MCF 10A (cell line): ENCODE data around the gene RANBP9. TPM values are rescaled to one million over a fixed set of nuclear protein-coding genes. Genes with fewer than 3 reads are reported as not detected.

ENCODE experiments used
- BruUV-seq: library from RNA; stranded (reverse); fragments of 400-500 nt; replicated peaks from 2 replicates; lab custom pipeline; 2021; lab: Mats Ljungman, UMichigan
- CTCF ChIA-PET: fragments of 300-600 bp; sonication (Branson Sonifier 250); formaldehyde crosslinking; extraction: SDS; loops from one replicate; lab custom pipeline; 2021; ENCODE audit warnings: antibody characterized with exemption, inconsistent platforms; lab: Yijun Ruan, JAX
- POLR2A ChIA-PET: fragments of 300-600, 350-650 bp; sonication (Branson Sonifier 250); formaldehyde crosslinking; extraction: SDS; loops from one replicate; lab custom pipeline; 2020; ENCODE audit warnings: antibody characterized with exemption, inconsistent platforms; lab: Yijun Ruan, JAX
- DNase-seq: peaks from one replicate; pipeline ENCODE4 v3.0.0-alpha.2; 2018; ENCODE audit not compliant: unreplicated experiment
- H3K27ac Mint-ChIP-seq: one replicate; pipeline ENCODE4 v1.8.0; 2022; ENCODE audit warnings: mild to moderate bottlenecking, low read depth, mixed read lengths; ENCODE audit not compliant: unreplicated experiment
- H3K27me3 Mint-ChIP-seq: one replicate; pipeline ENCODE4 v1.8.0; 2022; ENCODE audit warnings: mixed read lengths; ENCODE audit not compliant: insufficient read depth, unreplicated experiment
- H3K36me3 Mint-ChIP-seq: one replicate; pipeline ENCODE4 v1.8.0; 2022; ENCODE audit warnings: mild to moderate bottlenecking, moderate library complexity, mixed read lengths; ENCODE audit not compliant: insufficient read depth, unreplicated experiment
- H3K4me1 Mint-ChIP-seq: one replicate; pipeline ENCODE4 v1.8.0; 2022; ENCODE audit warnings: mixed read lengths; ENCODE audit not compliant: insufficient read depth, unreplicated experiment
- H3K4me3 Mint-ChIP-seq: one replicate; pipeline ENCODE4 v1.8.0; 2022; ENCODE audit warnings: mild to moderate bottlenecking, moderate library complexity, mixed read lengths; ENCODE audit not compliant: unreplicated experiment
- H3K9me3 Mint-ChIP-seq: one replicate; pipeline ENCODE4 v1.8.0; 2022; ENCODE audit warnings: mixed read lengths; ENCODE audit not compliant: unreplicated experiment
- intact Hi-C: fragments of 100-400 bp; cut with micrococcal nuclease; formaldehyde crosslinking; loops from 2 replicates; pipeline ENCODE4 v1.14.1; 2022
- total RNA-seq: library from RNA; stranded (reverse); gene quantifications from 2 replicates; pipeline ENCODE4 v1.2.3, GENCODE V29; 2022
- TF ChIP-seq, protein P1 (sequence below): fragments of 200-600 bp; IDR thresholded peaks from one replicate; pipeline ENCODE4 v1.8.0; 2022; ENCODE audit warnings: antibody characterized with exemption, mild to moderate bottlenecking; ENCODE audit not compliant: unreplicated experiment

The RANBP9 gene
- total RNA-seq, 1 experiment from 2014 or later = 48.0 TPM

DNA sequence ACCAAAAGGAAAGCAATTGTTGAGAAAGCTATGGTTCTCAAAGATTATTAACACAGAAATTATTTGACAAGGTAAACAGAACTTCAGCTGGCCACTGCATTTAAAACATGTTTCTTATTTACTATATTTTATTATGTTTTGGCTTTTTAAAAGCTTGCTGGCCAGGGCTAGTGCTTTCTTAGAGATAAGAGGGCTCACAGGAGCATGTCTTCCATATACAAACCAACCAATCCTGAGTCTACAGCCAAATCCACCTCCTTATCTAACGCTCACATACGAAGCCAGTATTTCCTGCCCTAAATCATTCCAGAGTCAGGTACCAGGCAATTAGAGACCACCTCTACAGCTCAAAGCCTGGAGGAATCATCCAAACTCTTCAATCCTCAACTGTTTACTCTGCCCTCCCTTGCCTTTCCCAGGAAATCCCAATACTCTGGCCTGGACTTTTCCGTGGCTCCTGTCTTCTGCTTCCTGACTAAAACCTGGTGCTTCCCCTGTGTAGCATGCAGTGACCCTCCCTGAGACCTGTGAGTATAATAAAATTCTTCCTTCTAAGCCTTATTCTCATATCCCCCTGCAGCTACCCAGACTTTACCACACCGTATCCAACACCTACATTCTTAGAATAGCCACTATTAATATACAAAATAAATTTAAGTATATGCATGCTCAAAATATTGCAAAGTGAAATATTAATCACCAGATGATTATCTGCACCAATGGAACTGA lies 33.2 kb downstream of the RANBP9 start:
- H3K4me1 Mint-ChIP-seq = peaks cover 6% of the 10 kb centered on the region
- BruUV-seq = no TSS peak
- peaks cover 29% of the 10 kb centered on the region for H3K36me3 Mint-ChIP-seq
- no peak for DNase-seq
- intact Hi-C loops = no loop called here
- H3K9me3 Mint-ChIP-seq = peaks cover 7% of the 10 kb centered on the region
- no peak overlapping the region for H3K27ac Mint-ChIP-seq
- no peaks in the 10 kb centered on the region for H3K27me3 Mint-ChIP-seq
- TF ChIP-seq, protein P1, sequence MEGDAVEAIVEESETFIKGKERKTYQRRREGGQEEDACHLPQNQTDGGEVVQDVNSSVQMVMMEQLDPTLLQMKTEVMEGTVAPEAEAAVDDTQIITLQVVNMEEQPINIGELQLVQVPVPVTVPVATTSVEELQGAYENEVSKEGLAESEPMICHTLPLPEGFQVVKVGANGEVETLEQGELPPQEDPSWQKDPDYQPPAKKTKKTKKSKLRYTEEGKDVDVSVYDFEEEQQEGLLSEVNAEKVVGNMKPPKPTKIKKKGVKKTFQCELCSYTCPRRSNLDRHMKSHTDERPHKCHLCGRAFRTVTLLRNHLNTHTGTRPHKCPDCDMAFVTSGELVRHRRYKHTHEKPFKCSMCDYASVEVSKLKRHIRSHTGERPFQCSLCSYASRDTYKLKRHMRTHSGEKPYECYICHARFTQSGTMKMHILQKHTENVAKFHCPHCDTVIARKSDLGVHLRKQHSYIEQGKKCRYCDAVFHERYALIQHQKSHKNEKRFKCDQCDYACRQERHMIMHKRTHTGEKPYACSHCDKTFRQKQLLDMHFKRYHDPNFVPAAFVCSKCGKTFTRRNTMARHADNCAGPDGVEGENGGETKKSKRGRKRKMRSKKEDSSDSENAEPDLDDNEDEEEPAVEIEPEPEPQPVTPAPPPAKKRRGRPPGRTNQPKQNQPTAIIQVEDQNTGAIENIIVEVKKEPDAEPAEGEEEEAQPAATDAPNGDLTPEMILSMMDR = no peak
- POLR2A ChIA-PET = interaction anchor here (0.6 to 1.4 kb wide), 4 partner anchors 12 to 28 kb away, joined by 3 to 4 read pairs (median 4); no protein-coding TSS in a partner anchor
- no peak overlapping the region for H3K4me3 Mint-ChIP-seq
- CTCF ChIA-PET = interaction anchor here (0.8 kb wide), 1 partner anchor 27 kb away, joined by 4 read pairs; no protein-coding TSS in a partner anchor

- intact Hi-C loops = no loop called here
- DNase-seq = no peak
- Mint-ChIP-seq H3K9me3 (peaks cover 7% of the 10 kb centered on the region), H3K4me3 (no peak overlapping the region), H3K4me1 (peaks cover 6% of the 10 kb centered on the region), H3K36me3 (peaks cover 29% of the 10 kb centered on the region), H3K27me3 (no peaks in the 10 kb centered on the region), H3K27ac (no peak overlapping the region)
- POLR2A ChIA-PET = interaction anchor here (0.8 to 1.4 kb wide), 3 partner anchors 13 to 19 kb away, joined by 3 to 4 read pairs (median 4); no protein-coding TSS in a partner anchor
- CTCF ChIA-PET = interaction anchor here (0.8 kb wide), 1 partner anchor 26 kb away, joined by 4 read pairs; no protein-coding TSS in a partner anchor
- BruUV-seq = no TSS peak
- TF ChIP-seq, protein P1 = no peak
Measured at GRCh38 chr6:13677878-13678254, 33.8 kb downstream of the RANBP9 start.

GRCh38 chr6:13676551-13677156 lies 35.0 kb downstream of the RANBP9 start:
- CTCF ChIA-PET = interaction anchor here (0.9 kb wide), 1 partner anchor 135 kb away, joined by 3 read pairs; no protein-coding TSS in a partner anchor
- POLR2A ChIA-PET = interaction anchor here (0.6 to 0.7 kb wide), 3 partner anchors 12 to 50 kb away, joined by 3 read pairs; no protein-coding TSS in a partner anchor
- H3K4me3 Mint-ChIP-seq = no peak overlapping the region
- H3K9me3 Mint-ChIP-seq = peaks cover 7% of the 10 kb centered on the region
- DNase-seq = no peak
- peaks cover 6% of the 10 kb centered on the region for H3K4me1 Mint-ChIP-seq
- H3K27ac Mint-ChIP-seq = no peak overlapping the region
- no TSS peak for BruUV-seq
- no peaks in the 10 kb centered on the region for H3K27me3 Mint-ChIP-seq
- TF ChIP-seq, protein P1 = no peak
- intact Hi-C loops = no loop called here
- H3K36me3 Mint-ChIP-seq = peaks cover 26% of the 10 kb centered on the region

DNA sequence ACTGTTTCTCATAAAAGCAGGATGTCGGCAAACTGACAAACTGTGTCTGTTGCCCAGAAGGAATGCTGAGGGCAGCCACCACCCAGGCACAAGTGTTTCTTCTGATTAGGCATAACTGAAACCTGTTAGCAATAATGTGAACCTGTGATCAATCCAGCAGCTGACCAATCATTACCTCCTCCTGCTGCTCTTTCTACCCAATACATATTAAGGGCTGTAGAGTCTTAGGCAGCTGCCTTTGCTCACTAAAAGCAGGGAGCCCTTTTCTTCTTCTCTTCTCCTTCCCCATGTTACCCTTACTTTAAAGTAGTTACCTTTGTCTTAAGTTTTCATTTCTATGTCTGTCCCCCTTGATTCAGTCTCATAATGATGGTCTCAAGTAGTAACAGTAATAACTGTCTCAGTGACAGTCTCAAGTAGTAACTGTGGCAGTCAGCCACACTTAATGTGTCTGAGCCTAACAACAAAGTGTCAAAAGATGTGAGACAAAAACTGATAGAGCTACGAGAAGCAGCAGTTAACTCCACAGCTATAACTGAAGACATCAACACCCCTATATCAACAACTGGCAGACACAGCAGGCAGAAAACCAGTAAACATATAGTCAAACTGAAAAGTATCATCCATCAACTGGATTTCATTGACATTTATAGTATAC lies 37.0 kb downstream of the RANBP9 start:
- H3K4me1 Mint-ChIP-seq = peaks cover 6% of the 10 kb centered on the region
- peak overlapping the region; percentile 2 for H3K27ac Mint-ChIP-seq
- ChIA-PET CTCF (no interaction called here), POLR2A (interaction anchor here (0.8 to 1.2 kb wide), 2 partner anchors 13 to 35 kb away, joined by 3 to 5 read pairs; no protein-coding TSS in a partner anchor)
- no peak for DNase-seq
- TF ChIP-seq, protein P1 = no peak
- H3K27me3 Mint-ChIP-seq = no peaks in the 10 kb centered on the region
- BruUV-seq = no TSS peak
- peaks cover 9% of the 10 kb centered on the region for H3K36me3 Mint-ChIP-seq
- H3K9me3 Mint-ChIP-seq = peaks cover 7% of the 10 kb centered on the region
- intact Hi-C loops = no loop called here
- no peak overlapping the region for H3K4me3 Mint-ChIP-seq
